Esophagus muscularis mucosa (tissue), 4 donors: ENCODE data around the gene EGF. TPM values are rescaled to one million over a fixed set of nuclear protein-coding genes. Genes with fewer than 3 reads are reported as not detected.
A peak's percentile ranks its signal among the peaks of the same experiment; 100 is the strongest.

Experiments used
- DNase-seq: peaks from one replicate; pipeline ENCODE4 v3.0.0-alpha.2; 2017; ENCODE audit errors: extremely low spot score
- H3K27ac ChIP-seq, 4 donors: fragments of 200-600 bp; sonication (generic); replicated peaks in 1 of 4; 1 replicate in 3 of 4; 2 replicates in 1 of 4; pipeline ENCODE4 v1.5.1; 2016 to 2019; ENCODE audit warnings: mild to moderate bottlenecking in 1 of 4
- H3K27me3 ChIP-seq, 4 donors: fragments of 200-600 bp; sonication (generic); one replicate each; pipeline versions ENCODE4 v1.5.1 to v1.6.0; 2016 to 2019
- H3K36me3 ChIP-seq, 4 donors: fragments of 200-600 bp; sonication (generic); one replicate each; pipeline ENCODE4 v1.5.1; 2016 to 2019
- H3K4me1 ChIP-seq, 4 donors: fragments of 200-600 bp; sonication (generic); one replicate each; pipeline ENCODE4 v1.5.1; 2016 to 2019
- H3K4me3 ChIP-seq, 4 donors: fragments of 200-600 bp; sonication (generic); 1 replicate in 2 of 4; 2 replicates in 2 of 4; pipeline ENCODE4 v1.5.1; 2016 to 2019; ENCODE audit warnings: mild to moderate bottlenecking in 4 of 4, moderate library complexity in 1 of 4
- H3K9me3 ChIP-seq, 4 donors: fragments of 200-600 bp; sonication (generic); 1 replicate in 3 of 4; 2 replicates in 1 of 4; pipeline ENCODE4 v1.5.1; 2016 to 2019
- EP300 ChIP-seq: sonication (generic); formaldehyde crosslinking; IDR thresholded peaks from one replicate; pipeline ENCODE4 v1.6.1; 2017; ENCODE audit warnings: antibody characterized with exemption
- POLR2A ChIP-seq: fragments of 450-650 bp; IDR thresholded peaks from one replicate; pipeline ENCODE4 v1.6.1; 2017; ENCODE audit warnings: antibody characterized with exemption, moderate library complexity, mild to moderate bottlenecking, low read depth
- POLR2AphosphoS5 ChIP-seq, 2 donors: sonication (generic); formaldehyde crosslinking; IDR thresholded peaks; one replicate each; pipeline ENCODE4 v1.6.1; 2017; ENCODE audit warnings: antibody characterized with exemption in 2 of 2
- WGBS: methylation state at CpG from one replicate; pipeline ENCODE4 v1.1.5; 2018; 5-methylcytosine and 5-hydroxymethylcytosine counted together
- intact Hi-C: fragments of 100-400 bp; cut with DNase I; formaldehyde crosslinking; loops from one replicate; pipeline ENCODE4 v1.15.1; 2023
- total RNA-seq, 4 donors: library from RNA; depleted of rRNA; stranded (reverse); fragments of >200 nt; gene quantifications; one replicate each; pipeline versions ENCODE4 v1.1.0 to v1.2.1, GENCODE V29; 2016
- TF ChIP-seq, protein P1 (sequence below), 3 experiments: fragments of 200-600 bp in 2 of 3; fragments of 450-650 bp in 1 of 3; sonication (generic) in 2 of 3; IDR thresholded peaks; one replicate each; pipeline ENCODE4 v1.5.1; 2017 to 2019; ENCODE audit warnings: antibody characterized with exemption in 3 of 3, mild to moderate bottlenecking in 2 of 3, moderate library complexity in 1 of 3

EGF gene
- total RNA-seq, 4 donors from 2014 or later = 0.75 to 3.6 (median 2.2) TPM

DNA sequence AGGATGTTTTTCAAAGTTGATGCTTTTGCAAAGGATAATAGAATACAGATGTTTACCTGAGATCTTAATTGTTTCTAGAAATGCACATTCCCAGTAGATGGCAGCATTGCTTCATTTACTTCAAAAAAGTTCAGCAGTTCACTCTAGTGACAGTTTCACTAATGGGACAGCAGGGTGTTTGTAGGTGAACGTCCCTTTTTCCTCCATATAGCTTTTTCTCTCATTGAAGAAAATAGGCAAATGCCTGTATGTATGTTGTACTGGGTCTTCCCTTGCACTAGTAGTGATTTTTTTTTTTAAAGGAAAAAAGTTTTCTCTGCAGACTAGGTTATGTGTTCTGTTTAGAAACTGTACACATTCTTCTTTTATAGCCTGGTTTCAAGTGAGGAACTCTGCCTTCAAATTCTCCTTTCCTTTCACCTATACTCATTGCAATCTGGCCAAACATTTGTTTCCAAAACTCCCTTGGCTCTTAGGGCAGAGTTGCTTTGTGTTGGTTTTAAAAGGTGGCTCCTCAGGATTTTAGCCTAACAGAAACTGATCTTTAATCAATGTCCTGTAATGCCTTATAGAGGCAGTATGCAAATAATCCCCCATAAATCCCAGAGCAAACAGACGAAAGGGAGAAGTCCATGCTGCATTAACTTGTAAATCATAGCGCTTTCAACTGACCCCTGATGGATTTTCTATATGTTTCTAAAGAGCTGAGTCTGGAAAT is 86.3 kb downstream of the EGF start:
- H3K4me1 ChIP-seq = no peaks in the 10 kb centered on the region
- no peak for DNase-seq
- intact Hi-C loops = no loop called here
- TF ChIP-seq, protein P1, sequence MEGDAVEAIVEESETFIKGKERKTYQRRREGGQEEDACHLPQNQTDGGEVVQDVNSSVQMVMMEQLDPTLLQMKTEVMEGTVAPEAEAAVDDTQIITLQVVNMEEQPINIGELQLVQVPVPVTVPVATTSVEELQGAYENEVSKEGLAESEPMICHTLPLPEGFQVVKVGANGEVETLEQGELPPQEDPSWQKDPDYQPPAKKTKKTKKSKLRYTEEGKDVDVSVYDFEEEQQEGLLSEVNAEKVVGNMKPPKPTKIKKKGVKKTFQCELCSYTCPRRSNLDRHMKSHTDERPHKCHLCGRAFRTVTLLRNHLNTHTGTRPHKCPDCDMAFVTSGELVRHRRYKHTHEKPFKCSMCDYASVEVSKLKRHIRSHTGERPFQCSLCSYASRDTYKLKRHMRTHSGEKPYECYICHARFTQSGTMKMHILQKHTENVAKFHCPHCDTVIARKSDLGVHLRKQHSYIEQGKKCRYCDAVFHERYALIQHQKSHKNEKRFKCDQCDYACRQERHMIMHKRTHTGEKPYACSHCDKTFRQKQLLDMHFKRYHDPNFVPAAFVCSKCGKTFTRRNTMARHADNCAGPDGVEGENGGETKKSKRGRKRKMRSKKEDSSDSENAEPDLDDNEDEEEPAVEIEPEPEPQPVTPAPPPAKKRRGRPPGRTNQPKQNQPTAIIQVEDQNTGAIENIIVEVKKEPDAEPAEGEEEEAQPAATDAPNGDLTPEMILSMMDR (IDR thresholded peaks at IDR 0.05) = peak; percentile 48 to 66 (median 60)
- no peak for TF ChIP-seq POLR2AphosphoS5 (IDR thresholded peaks at IDR 0.05)
- H3K9me3 ChIP-seq = no peaks in the 10 kb centered on the region
- H3K27ac ChIP-seq = no peak overlapping the region
- no peaks in the 10 kb centered on the region for H3K36me3 ChIP-seq
- H3K4me3 ChIP-seq = no peak overlapping the region
- H3K27me3 ChIP-seq = no peaks in the 10 kb centered on the region
- WGBS = 42% methylated on average over 3 of the region's 3 CpGs

DNA sequence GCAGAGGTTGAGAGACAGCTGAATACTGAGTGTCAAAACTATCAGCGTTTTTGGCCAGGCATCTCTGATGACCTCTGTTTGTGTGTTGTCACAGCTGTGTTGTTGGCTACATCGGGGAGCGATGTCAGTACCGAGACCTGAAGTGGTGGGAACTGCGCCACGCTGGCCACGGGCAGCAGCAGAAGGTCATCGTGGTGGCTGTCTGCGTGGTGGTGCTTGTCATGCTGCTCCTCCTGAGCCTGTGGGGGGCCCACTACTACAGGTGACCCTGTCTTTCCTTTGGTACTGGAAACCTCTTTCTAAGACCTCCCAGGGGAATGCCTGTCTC is 86.9 kb downstream of the EGF start:
- no peaks in the 10 kb centered on the region for H3K4me1 ChIP-seq
- 82% methylated on average over 9 of the region's 9 CpGs for WGBS
- H3K27me3 ChIP-seq = no peaks in the 10 kb centered on the region
- H3K27ac ChIP-seq = no peak overlapping the region
- H3K36me3 ChIP-seq = no peaks in the 10 kb centered on the region
- TF ChIP-seq POLR2A (no peak), POLR2AphosphoS5 (IDR thresholded peaks at IDR 0.05) (no peak), EP300 (no peak)
- TF ChIP-seq, protein P1 (IDR thresholded peaks at IDR 0.05) = no peak
- intact Hi-C loops = no loop called here
- H3K4me3 ChIP-seq = no peak overlapping the region
- DNase-seq = no peak
- H3K9me3 ChIP-seq = no peaks in the 10 kb centered on the region

DNA sequence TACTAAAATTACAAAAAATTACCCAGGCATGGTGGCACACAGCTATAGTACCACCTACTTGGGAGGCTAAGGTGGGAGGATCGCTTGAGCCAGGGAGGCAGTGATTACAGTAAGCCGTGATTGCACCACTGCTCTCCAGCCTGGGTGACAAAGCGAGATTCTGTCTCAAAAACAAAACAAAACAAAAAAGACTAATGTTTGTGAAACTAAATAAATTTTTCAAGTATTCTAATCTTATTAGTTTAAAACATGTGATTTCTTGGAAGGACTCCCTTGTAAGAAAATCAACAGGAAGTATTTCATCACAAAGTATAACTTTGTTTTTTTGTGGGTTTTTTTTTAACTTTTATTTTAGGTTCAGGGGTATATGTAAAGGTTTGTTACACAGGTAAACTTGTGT is 89.6 kb downstream of the EGF start:
- Histone ChIP-seq H3K4me1 (no peaks in the 10 kb centered on the region), H3K36me3 (no peaks in the 10 kb centered on the region), H3K27me3 (no peaks in the 10 kb centered on the region), H3K4me3 (no peak overlapping the region), H3K9me3 (no peaks in the 10 kb centered on the region), H3K27ac (no peak overlapping the region)
- whole genome bisulfite sequencing = 78% methylated on average over 3 of the region's 3 CpGs
- intact Hi-C loops = no loop called here
- DNase-seq = peak; percentile 17
- TF ChIP-seq POLR2A (no peak), EP300 (no peak), POLR2AphosphoS5 (IDR thresholded peaks at IDR 0.05) (no peak)
- TF ChIP-seq, protein P1 (IDR thresholded peaks at IDR 0.05) = no peak

DNA sequence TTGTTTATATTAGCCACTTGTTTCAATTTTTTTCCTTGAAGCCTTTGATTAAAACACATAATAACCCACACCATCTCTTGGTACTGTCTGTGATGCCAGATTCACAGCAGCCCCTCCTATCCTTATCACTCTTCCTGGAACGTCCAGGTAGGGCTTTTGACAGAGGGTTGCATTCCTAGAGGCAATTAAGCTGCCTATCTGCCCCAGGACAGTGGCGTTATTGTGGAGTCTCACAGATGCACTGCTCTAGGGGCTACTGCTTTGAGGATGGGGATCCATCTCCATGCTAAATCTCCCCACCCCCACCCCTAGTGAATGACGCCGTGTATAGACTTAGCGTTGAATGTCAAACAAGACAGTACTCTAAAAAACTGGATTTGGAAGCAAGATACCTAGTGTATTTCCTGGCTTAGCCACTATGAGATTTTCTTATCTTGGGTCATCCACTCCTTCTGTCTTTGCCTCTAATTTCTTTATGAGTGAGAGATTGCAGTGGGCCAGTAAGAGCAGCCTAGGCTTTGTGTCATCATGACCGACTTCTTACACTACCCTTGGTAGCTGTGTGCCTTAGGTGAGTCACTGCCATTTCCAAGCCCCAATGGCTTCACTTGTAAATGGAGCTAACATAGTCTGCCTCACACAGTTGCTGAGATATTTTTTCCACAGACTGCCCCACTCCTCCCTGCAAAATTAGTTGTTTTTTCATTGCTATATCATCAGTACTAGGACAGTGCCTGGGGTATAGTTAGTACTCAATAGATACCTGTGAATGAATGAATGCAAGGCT is 90.9 kb downstream of the EGF start:
- WGBS = 79% methylated on average over 6 of the region's 6 CpGs
- no peaks in the 10 kb centered on the region for H3K4me1 ChIP-seq
- no peak for TF ChIP-seq POLR2AphosphoS5 (IDR thresholded peaks at IDR 0.05)
- TF ChIP-seq, protein P1 (IDR thresholded peaks at IDR 0.05) = no peak
- TF ChIP-seq POLR2A = no peak
- no peak for TF ChIP-seq EP300
- H3K27ac ChIP-seq = no peak overlapping the region
- H3K36me3 ChIP-seq = no peaks in the 10 kb centered on the region
- intact Hi-C loops = no loop called here
- DNase-seq = peak; percentile 62
- H3K9me3 ChIP-seq = no peaks in the 10 kb centered on the region
- no peaks in the 10 kb centered on the region for H3K27me3 ChIP-seq
- no peak overlapping the region for H3K4me3 ChIP-seq
